Stimulated activated CD8-positive, alpha-beta memory T cell treated with anti-CD3 and anti-CD28 coated beads, Interleukin-4, amount 100 ng/mL, for 4 hours (primary cell): ENCODE data around the gene BACE2.
"Not testable (repeated sequence)": the region's sequence is repeated elsewhere in the genome, so short reads cannot be mapped to it uniquely, and the experiment has no call there.

Source experiments
- DNase-seq, 2 donors: peaks; one replicate each; pipeline ENCODE4 v3.0.0-alpha.2; 2020; ENCODE audit warnings: low read depth in 2 of 2, low spot score in 1 of 2

Gene BACE2

DNA sequence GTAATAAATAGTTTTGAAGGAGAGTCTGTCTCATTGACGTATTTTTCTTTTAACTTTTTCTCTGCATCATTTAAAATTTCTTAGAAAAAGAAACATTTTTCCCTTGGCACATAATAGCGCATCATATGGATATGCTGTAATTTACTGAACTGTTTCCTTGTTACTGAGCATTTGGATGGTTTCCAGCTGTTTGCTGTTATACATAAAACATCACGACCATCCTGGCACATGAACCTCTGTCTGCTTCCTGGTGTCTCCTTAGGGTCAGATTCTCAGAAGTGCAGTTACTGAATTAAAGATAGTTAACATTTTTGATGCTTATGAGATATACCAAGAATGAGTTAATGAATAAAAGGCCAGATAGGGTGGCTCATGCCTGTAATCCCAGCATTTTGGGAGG lies 67.2 kb downstream of the BACE2 start:
- DNase-seq = no peak

DNA sequence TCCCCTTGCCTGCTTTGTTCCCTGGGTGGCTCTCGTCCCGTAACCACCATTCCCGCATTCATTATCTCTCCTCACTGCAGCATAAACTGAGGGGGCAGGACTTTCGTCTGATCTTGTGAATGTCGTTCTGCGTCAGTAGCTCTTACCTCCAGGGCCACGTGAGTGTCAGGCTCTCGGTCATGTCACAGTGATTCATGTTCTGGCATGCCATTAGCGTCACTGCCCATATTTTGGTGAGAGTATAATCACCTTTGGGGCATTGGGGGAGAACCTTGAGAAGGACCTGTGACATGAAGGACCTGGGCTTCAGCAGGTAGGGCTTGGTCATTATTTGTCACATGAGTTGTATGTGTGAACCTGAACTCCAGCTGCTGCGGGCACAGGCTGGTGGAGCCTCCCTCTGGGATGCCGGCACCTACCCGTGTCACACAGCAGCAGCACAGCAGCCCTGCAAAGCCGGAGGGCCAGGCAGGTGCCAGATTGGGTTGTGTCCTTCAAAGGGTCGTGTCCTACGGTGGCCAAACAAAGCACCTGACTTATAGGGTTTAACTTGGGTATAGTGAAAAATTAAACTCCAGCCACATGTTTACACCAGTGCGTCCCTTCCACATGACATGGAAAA lies 68.5 kb downstream of the BACE2 start:
- no peak for DNase-seq

DNA sequence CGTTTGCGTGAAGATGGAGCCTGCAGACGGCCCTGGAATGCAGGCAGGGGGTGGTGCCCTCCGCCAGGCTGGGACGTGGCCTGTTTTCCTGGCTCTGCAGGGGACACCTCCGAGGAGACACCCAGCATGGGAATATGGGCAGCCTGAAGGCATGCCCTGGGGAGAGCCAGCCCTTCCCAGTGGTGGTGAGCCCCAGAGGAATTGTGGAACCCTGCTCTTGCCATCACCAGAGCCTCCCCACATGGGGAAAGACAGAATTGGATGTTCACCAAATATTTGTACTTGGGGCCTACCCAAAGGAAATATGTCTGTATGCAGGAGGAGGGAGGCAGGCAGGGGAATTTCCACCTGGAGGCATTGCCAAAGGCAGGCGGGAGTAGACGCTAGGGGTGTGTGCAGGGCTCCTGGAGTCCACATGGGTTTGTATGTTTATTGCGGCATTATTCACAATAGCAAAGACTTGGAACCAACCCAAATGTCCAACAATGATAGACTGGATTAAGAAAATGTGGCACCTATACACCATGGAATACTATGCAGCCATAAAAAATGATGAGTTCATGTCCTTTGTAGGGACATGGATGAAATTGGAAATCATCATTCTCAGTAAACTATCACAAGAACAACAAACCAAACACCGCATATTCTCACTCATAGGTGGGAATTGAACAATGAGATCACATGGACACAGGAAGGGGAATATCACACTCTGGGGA lies 70.3 kb downstream of the BACE2 start:
- not testable (repeated sequence) for DNase-seq

DNA sequence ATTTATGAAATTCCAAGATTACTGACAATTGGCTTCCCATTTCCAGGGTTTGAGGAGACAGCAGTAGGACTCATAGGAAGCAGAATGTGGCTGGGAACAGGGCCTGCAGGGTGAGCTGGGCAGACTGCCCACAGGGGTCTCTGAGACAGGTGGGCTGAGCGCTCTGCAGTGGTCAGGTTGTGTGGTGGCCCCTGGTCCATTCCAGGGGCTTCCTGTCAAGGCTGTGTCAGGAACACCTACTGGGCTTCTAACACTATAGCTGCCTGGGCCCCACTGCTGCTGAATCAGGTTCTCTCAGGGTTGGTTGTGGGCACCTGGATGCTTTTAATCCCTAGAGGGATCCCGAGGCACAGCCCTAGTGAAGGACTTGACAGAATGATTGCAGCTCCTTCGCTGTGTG lies 72.1 kb downstream of the BACE2 start:
- no peak for DNase-seq

DNA sequence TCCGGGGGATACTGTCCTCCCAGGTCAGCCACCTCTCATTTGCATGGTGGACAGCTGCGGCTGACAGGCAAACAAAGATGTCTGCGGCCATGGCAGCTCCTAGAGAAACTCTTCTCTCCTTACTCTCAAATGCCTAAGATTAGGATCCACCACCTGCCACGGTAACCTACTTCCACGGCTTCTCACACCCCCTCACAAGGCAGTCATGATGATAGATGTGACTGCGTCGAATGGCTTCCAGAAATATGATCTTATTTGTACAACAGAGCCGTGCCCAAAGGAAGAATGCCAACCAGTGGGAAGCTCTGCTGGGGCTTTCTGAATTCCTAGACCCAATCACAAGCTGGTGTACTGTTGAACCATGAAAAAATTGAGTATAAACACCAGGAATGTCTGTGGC lies 73.4 kb downstream of the BACE2 start:
- no peak for DNase-seq

DNA sequence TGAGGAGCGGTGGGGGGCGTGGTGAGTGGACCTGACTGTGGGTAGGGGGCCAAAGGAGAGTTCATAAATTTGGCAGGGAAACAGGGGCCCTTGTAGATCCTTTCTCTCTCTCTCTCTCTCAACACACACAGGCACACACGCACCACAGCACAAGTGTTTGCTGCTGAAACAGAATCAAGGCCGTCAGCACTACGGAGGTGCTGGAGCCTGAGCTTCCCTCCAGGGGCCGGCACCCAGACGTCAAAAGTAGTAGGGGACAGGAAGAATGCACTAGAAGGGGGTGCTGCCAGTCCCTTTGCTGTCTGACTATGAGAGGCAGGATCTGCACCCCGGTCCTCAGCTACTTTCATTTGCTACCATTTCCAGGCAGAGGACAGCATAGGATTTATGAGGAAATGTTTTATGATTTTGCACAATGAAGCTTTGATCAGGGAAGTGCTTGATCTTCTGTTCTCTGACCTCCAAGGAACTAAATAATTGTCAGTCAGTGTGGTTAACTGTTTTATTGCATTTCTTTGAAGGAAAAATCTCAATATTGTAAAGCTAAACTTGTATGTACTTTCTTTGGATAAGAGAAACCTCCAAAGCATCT lies 74.4 kb downstream of the BACE2 start:
- DNase-seq = no peak

DNA sequence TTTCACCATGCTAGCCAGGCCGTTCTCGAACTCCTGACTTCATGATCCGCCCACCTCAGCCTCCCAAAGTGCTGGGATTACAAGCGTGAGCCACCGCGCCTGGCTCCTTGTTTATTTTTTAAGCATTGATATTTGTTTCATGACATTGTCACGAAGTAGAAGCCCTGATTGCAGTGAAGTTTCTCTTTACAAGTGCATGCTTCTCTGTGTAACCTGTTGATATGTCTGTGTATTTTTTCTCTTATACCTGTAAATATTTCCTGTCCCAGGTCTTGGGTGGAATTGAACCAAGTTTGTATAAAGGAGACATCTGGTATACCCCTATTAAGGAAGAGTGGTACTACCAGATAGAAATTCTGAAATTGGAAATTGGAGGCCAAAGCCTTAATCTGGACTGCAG lies 75.1 kb downstream of the BACE2 start:
- DNase-seq = no peak

DNA sequence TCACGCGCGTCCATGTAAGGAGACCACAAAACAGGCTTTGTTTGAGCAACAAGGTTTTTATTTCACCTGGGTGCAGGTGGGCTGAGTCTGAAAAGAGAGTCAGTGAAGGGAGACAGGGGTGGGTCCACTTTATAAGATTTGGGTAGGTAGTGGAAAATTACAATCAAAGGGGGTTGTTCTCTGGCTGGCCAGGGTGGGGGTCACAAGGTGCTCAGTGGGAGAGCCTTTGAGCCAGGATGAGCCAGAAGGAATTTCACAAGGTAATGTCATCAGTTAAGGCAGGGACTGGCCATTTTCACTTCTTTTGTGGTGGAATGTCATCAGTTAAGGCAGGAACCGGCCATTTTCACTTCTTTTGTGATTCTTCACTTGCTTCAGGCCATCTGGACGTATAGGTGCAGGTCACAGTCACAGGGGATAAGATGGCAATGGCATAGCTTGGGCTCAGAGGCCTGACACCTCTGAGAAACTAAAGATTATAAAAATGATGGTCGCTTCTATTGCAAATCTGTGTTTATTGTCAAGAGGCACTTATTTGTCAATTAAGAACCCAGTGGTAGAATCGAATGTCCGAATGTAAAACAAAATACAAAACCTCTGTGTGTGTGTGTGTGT lies 76.4 kb downstream of the BACE2 start:
- not testable (repeated sequence) for DNase-seq

DNA sequence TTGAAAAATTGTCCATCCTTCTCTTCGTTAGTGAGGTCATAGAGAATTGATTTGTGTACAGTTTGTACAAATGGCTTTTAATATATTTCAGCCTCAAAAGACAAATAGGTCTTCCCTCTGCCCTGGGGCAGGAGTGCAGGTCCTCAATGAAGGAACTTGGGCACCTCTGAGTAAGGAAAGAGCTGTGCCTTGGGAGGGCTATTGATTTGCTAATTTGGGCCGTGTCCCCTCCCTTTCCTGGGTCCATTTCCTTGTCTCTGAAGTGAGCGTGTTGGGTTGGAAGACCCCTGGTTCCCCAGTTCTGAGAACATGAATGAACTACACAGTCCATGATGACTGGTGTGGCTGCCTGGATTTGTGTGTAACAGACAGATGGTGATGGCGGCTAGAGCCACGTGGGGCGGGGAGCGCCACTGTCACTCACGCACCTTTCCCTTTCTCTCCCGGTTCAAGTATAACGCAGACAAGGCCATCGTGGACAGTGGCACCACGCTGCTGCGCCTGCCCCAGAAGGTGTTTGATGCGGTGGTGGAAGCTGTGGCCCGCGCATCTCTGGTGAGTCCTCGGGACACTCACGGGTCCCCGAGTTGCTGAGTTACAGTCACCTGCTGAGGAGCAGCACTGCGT lies 77.7 kb downstream of the BACE2 start:
- no peak for DNase-seq

DNA sequence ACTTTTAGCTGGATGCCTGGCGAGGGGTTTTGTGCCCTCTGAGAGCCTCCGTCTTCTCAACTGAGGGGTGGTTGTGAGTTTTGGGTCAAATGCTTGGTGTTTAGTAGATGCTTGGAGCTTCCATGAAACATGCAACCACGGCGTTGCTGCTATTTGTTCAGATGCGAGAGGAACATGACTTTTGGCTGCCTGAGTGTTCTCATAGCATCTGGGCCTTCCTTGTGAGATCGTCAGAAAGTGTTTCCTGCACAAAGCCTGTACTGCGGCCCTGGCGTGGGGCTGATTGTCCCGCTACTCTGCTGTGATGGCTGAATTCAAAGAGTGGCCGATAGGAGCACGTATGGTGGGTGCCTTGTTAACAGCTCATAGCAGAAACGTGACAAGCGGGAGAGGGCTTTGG lies 78.8 kb downstream of the BACE2 start:
- DNase-seq = no peak

DNA sequence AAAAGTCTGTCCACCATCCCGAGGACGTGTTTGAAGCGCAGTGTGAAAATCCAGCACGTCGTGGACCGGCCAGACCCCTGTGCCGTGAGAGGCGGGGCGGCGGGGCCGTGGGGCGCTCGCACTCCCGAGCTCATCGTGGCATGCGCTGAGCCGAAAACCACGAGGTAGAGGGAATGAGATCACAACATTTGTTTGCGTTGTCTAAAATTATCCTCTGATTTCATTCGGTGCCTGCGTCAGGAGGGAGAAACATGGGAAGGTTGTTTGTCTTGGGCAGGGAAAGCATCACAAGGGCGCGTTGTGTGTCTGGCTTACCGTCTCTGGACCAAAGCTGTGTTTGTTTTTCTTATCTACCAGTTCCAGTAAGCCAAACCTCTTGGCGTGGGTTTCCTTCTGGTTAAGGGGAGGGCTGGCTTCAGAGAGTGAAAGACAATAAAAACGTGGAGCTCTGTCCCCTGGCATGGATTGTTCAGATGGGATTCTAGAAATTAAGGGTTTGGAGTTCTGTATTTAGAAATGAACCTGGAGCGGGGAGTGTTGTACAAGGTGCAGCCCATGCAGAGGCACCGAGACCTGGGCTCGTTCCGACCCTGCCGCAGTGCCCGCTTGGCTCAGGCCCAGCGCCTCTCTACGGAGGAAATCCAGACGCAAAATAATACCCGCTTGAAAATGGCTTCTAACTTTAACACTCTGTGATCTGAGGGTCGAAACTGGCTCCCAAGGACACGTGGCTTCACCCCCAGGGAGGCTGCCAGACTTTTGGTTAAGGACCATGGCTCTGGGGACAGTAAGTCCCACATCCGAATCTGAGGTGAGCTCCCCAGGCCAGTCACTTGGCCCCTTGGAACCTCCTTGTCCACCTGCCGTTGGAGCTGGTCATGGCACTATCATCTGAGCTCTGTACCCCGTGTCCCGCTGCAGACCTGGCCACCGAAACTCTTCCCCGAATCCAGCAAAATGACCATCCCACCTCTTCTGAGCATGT lies 79.9 kb downstream of the BACE2 start:
- DNase-seq = no peak

DNA sequence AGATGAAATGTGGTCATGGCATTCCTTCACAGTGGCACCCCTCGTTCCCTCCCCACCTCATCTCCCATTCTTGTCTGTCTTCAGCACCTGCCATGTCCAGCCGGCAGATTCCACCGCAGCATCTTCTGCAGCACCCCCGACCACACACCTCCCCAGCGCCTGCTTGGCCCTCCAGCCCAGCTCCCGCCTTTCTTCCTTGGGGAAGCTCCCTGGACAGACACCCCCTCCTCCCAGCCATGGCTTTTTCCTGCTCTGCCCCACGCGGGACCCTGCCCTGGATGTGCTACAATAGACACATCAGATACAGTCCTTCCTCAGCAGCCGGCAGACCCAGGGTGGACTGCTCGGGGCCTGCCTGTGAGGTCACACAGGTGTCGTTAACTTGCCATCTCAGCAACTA lies 81.5 kb downstream of the BACE2 start:
- DNase-seq = no peak

DNA sequence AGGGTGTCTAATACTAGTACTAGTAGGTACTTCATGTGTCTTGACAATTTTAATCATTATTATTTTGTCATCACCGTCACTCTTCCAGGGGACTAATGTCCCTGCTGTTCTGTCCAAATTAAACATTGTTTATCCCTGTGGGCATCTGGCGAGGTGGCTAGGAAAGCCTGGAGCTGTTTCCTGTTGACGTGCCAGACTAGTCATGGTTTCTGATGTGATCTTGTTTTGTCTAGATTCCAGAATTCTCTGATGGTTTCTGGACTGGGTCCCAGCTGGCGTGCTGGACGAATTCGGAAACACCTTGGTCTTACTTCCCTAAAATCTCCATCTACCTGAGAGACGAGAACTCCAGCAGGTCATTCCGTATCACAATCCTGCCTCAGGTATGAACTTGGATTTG lies 82.6 kb downstream of the BACE2 start:
- DNase-seq = no peak

DNA sequence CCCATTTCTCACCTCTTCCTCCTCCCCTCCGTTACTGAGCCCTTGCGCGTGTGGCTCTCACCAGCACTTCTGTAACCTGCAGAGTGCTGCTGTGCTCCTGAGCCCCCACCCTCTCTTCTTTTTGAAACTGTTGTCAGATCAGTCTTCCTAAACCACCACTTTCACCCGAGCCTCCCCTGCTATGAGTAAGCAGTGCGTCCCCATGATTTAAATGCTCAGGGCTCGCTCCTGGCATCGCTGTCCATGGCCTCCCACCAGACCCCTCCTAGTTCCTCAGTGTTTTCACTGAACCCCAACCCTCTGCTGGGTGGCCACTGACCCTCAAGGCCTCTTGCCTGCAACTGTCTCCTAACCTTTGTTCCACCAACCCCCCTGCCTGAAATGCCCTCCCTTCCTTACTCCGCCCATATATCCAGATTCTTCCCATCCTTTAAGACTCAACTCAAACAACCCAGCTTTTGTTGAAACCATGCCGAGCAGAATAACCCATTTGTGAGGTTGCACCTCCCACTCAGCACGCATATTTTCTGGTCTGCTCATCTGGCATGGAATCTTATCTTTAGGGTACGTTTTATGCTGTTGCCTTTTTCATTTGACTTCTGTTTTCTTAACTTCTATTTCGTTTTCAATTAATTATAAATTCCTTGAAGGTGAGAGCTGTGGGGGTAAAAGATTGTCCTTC lies 84.1 kb downstream of the BACE2 start:
- DNase-seq = no peak

DNA sequence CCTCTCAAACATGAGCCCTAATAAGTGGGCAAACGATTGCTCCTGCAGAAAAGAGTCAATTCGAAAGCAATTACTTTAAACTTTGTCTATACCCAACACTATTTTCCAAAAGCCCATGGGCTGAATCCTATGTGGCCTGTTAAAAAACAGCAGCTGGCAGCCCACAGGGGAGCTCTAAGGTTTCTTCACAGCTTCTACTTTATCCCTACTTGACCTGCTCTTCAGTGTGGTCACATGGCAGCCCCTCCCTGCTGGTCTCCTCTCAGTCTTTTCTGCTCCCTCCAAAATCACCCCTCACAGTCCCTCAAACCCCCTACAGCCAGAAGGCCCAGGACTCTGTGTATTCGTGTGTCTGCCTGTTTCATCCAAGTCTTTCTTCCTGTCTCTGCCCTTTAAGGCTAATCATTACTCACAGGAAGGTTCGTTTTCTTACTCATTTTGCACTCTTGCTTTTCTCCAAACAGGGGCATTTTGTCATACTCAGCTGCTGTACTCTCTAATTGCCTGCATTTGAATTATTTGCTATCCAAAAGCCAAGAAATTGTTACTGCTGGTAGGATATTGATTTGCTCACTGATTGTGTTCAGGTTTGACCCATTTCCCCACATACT lies 86.2 kb downstream of the BACE2 start:
- no peak for DNase-seq

DNA sequence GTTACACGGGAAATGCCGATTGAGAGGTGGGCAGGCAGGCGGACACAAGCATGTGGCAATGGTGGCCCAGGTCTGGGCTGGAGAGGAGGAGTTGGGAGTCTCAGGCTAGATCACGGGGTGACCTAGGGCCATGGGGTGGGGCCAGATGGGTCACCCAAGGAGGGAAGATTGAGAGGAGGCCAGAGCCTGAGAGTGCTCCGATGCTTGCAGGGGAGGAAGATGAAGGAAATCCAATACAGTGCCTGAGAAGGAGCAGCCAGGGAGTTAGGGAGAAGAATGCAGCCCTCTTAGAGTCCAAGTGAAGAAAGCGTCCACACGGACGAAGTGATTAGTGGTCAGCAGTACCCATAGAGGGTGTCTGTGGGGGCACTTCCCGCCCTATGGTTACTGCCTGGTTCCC lies 87.2 kb downstream of the BACE2 start:
- no peak for DNase-seq

DNA sequence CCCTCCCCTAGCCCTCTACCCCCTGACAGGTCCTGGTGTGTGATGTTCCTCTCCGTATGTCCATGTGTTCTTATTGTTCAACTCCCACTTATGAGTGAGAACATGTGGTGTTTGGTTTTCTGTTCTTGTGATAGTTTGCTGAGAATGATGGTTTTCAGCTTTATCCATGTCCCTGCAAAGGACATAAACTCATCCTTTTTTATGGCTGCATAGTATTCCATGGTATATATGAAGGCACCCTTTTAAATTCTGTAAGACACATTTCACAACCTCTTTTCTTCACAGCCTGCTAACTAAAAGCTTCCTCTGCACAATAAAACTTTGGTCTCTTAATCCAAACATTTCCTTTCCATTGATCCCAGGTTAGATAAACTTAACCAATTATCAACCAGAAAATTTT lies 88.3 kb downstream of the BACE2 start:
- DNase-seq = not testable (repeated sequence)

DNA sequence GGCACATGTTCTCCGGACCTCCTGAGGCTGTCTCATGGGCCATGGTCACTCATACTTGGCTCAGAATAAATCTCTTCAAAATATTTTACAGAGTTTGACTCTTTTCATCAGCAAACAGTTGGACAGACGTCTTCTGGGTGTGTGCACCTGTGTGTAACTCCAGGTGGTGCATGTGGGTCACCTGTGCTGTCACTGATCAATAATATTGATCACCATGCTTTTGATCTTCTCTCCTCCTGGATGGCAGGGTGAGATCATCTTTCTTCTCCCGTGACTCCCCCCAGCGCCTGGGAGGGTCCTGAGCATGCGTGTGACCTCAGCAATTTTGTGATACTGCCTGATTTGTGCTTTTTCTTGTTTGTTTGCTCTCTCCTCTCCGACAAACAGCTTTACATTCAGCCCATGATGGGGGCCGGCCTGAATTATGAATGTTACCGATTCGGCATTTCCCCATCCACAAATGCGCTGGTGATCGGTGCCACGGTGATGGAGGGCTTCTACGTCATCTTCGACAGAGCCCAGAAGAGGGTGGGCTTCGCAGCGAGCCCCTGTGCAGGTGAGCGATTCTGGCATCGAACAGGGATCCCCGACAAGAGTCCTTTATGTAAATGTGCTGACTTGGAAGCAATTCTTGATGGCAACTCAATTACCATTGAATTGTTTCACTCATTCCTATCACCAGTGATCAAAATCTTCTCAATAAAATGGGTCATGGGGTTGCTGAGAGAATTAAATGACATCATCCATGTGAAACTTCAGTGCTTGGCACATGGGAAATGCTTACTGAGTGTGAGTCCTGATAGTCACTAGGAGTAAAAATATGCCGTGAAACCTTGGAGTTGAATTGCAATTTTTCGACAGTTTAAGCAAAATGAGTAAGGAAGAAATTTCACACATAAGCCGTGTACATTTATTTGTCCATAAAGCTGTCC lies 89.1 kb downstream of the BACE2 start:
- no peak for DNase-seq

DNA sequence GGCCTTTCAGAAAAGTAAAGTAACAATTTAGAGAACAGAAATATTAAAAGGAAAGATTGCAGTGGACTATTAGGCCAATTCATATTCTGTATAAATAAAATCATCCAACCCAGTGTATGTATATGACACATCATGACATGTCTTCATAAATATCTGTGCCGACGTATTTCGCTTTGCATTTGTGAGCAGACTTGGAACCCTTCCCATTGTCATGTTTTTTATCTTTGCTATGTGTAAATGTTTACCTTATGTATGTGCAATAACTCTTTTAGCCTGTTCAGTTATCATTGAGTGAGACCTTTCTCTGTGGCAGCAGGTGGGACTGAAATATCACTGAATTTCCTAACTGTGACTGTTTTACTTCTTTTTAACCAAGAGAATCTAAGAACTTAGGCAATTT lies 90.7 kb downstream of the BACE2 start:
- DNase-seq = no peak
